DOHH2 (cell line): Measurements from ENCODE around the gene GDI1.
A peak's percentile ranks its signal among the peaks of the same experiment; 100 is the strongest.

Experiments used
- H3F3A ChIP-seq: fragments of 200-600 bp; sonication (generic), shearing (Covaris generic); 2 replicates; pipeline ENCODE4 v1.6.0; 2016; ENCODE audit warnings: antibody characterized with exemption, mild to moderate bottlenecking; ENCODE audit not compliant: control insufficient read depth, insufficient read depth
- H3K27ac ChIP-seq: fragments of 200-600 bp; sonication (generic); 2 replicates; pipeline ENCODE4 v1.5.1; 2014; ENCODE audit warnings: low read depth, mild to moderate bottlenecking, low read length, moderate library complexity
- H3K27me3 ChIP-seq: fragments of 200-600 bp; sonication (generic); 2 replicates; pipeline ENCODE4 v1.6.1; 2014; ENCODE audit warnings: mild to moderate bottlenecking, low read length, mixed read lengths; ENCODE audit not compliant: control insufficient read depth
- H3K36me3 ChIP-seq: fragments of 200-600 bp; sonication (generic); 2 replicates; pipeline ENCODE4 v1.6.1; 2014; ENCODE audit warnings: mild to moderate bottlenecking, low read length, moderate library complexity, mixed read lengths; ENCODE audit not compliant: control insufficient read depth
- H3K4me1 ChIP-seq: fragments of 200-600 bp; sonication (generic); 2 replicates; pipeline ENCODE4 v1.6.1; 2014; ENCODE audit warnings: mild to moderate bottlenecking, low read length, mixed read lengths; ENCODE audit not compliant: control insufficient read depth
- H3K4me2 ChIP-seq: fragments of 200-600 bp; sonication (generic); 2 replicates; pipeline ENCODE4 v1.6.0; 2014; ENCODE audit warnings: mild to moderate bottlenecking, low read length, moderate library complexity
- H3K4me3 ChIP-seq: fragments of 200-600 bp; sonication (generic); 2 replicates; pipeline ENCODE4 v1.5.1; 2014; ENCODE audit warnings: mild to moderate bottlenecking, low read length, mixed read lengths
- H3K79me2 ChIP-seq: fragments of 200-600 bp; sonication (generic); 2 replicates; pipeline ENCODE4 v1.6.1; 2014; ENCODE audit warnings: mild to moderate bottlenecking, low read length, mixed read lengths; ENCODE audit not compliant: control insufficient read depth
- H3K9me2 ChIP-seq: fragments of 200-600 bp; sonication (generic); replicated peaks from 2 replicates; pipeline ENCODE4 v1.6.1; 2014; ENCODE audit warnings: mild to moderate bottlenecking, low read length, mixed read lengths; ENCODE audit not compliant: control insufficient read depth
- H3K9me3 ChIP-seq: fragments of 200-600 bp; sonication (generic); 2 replicates; pipeline ENCODE4 v1.6.1; 2014; ENCODE audit warnings: antibody characterized with exemption, low read length, mixed read lengths; ENCODE audit not compliant: control insufficient read depth, insufficient read depth
- H4K20me1 ChIP-seq: fragments of 200-600 bp; sonication (generic); 2 replicates; pipeline ENCODE4 v1.6.0; 2014; ENCODE audit warnings: low read depth, mild to moderate bottlenecking, antibody characterized with exemption, low read length, moderate library complexity; ENCODE audit not compliant: control insufficient read depth, insufficient read depth
- CTCF ChIP-seq: fragments of 200-600 bp; sonication (generic); IDR thresholded peaks from one replicate; pipeline ENCODE4 v1.5.1; 2014; ENCODE audit warnings: antibody characterized with exemption, mild to moderate bottlenecking, low read depth, low read length; ENCODE audit not compliant: poor library complexity, severe bottlenecking
- EZH2phosphoT487 ChIP-seq: fragments of 200-600 bp; sonication (generic); IDR thresholded peaks from 2 replicates; pipeline ENCODE4 v1.6.1; 2017; ENCODE audit warnings: borderline replicate concordance, mild to moderate bottlenecking, antibody characterized with exemption, low read length, moderate library complexity, mixed read lengths

Gene GDI1

GRCh38 chrX:154434394-154435168, 2.4 kb upstream of the GDI1 start:
- no peak overlapping the region for H3K4me2 ChIP-seq
- no peak overlapping the region for H3K27ac ChIP-seq
- no peaks in the 10 kb centered on the region for H3F3A ChIP-seq
- H3K27me3 ChIP-seq: no peaks in the 10 kb centered on the region
- H3K79me2 ChIP-seq: peaks cover 32% of the 10 kb centered on the region
- H3K9me3 ChIP-seq: no peaks in the 10 kb centered on the region
- H4K20me1 ChIP-seq: no peaks in the 10 kb centered on the region
- peaks cover 15% of the 10 kb centered on the region for H3K4me1 ChIP-seq
- no peaks in the 10 kb centered on the region for H3K9me2 ChIP-seq
- H3K4me3 ChIP-seq: no peak overlapping the region
- TF ChIP-seq CTCF (no peak), EZH2phosphoT487 (no peak)
- peaks cover 4% of the 10 kb centered on the region; the same call in 1 of the 2 replicates for H3K36me3 ChIP-seq

GRCh38 chrX:154435171-154435733, 1.7 kb upstream of the GDI1 start:
- no peak overlapping the region for H3K27ac ChIP-seq
- peaks cover 12% of the 10 kb centered on the region for H3K4me1 ChIP-seq
- no peak overlapping the region for H3K4me2 ChIP-seq
- H3K27me3 ChIP-seq: no peaks in the 10 kb centered on the region
- H3K4me3 ChIP-seq: no peak overlapping the region
- peaks cover 28% of the 10 kb centered on the region for H3K79me2 ChIP-seq
- no peaks in the 10 kb centered on the region for H3K9me2 ChIP-seq
- H3K9me3 ChIP-seq: no peaks in the 10 kb centered on the region
- H3F3A ChIP-seq: no peaks in the 10 kb centered on the region
- H4K20me1 ChIP-seq: no peaks in the 10 kb centered on the region
- TF ChIP-seq EZH2phosphoT487: no peak
- no peak for TF ChIP-seq CTCF
- peaks cover 10% of the 10 kb centered on the region for H3K36me3 ChIP-seq

- TF ChIP-seq EZH2phosphoT487: no peak
- no peak for TF ChIP-seq CTCF
- H3K4me3 ChIP-seq: peak overlapping the region; percentile 80
- H3K79me2 ChIP-seq: peaks cover 23% of the 10 kb centered on the region
- H3K4me1 ChIP-seq: peaks cover 12% of the 10 kb centered on the region
- H3K27ac ChIP-seq: no peak overlapping the region
- H3K27me3 ChIP-seq: no peaks in the 10 kb centered on the region
- H3K4me2 ChIP-seq: peak overlapping the region; percentile 83
- no peaks in the 10 kb centered on the region for H4K20me1 ChIP-seq
- H3K9me3 ChIP-seq: no peaks in the 10 kb centered on the region
- H3F3A ChIP-seq: no peaks in the 10 kb centered on the region
- H3K9me2 ChIP-seq: no peaks in the 10 kb centered on the region
- H3K36me3 ChIP-seq: peaks cover 10% of the 10 kb centered on the region
These were observed 476 bp upstream of the GDI1 start for GRCh38 chrX:154436374-154436982.
